Cardiac muscle cell (in vitro differentiated cells and primary cell): ENCODE data around the gene WFDC1. TPM values are rescaled to one million over a fixed set of nuclear protein-coding genes. Genes with fewer than 3 reads are reported as not detected.
A peak's percentile ranks its signal among the peaks of the same experiment; 100 is the strongest.

Experiments used
- DNase-seq, 2 donors: peaks; one replicate each; pipeline versions ENCODE4 v3.0.0 to v3.0.0-alpha.2; 2010 to 2017; ENCODE audit warnings: low read depth in 1 of 2, low spot score in 1 of 2
- H3K27ac ChIP-seq: fragments of 200-600 bp; sonication (generic); 2 replicates; pipeline ENCODE4 v1.5.1; 2016
- H3K27me3 ChIP-seq: fragments of 200-600 bp; sonication (generic); 2 replicates; pipeline ENCODE4 v1.6.0; 2016; ENCODE audit warnings: control low read depth
- H3K36me3 ChIP-seq: fragments of 200-600 bp; sonication (generic); 2 replicates; pipeline ENCODE4 v1.5.1; 2016; ENCODE audit warnings: control low read depth
- H3K4me1 ChIP-seq: fragments of 200-600 bp; sonication (generic); 2 replicates; pipeline ENCODE4 v1.8.1; 2017; ENCODE audit warnings: low read depth, mild to moderate bottlenecking, mixed run types
- H3K4me3 ChIP-seq: fragments of 200-600 bp; sonication (generic); 2 replicates; pipeline ENCODE4 v1.5.1; 2016; ENCODE audit warnings: mild to moderate bottlenecking
- H3K9me3 ChIP-seq: fragments of 200-600 bp; sonication (generic); 2 replicates; pipeline ENCODE4 v1.5.1; 2017; ENCODE audit warnings: low read depth, mild to moderate bottlenecking, control low read depth
- CTCF ChIP-seq: IDR thresholded peaks from 2 replicates; pipeline ENCODE4 v1.5.1; 2012; ENCODE audit warnings: low read depth, mild to moderate bottlenecking, low read length
- polyA plus RNA-seq: library from polyadenylated mRNA; unstranded; fragments of >200 nt; fragmentation: Nextera tagmentation; extraction: Ambion mirVana; gene quantifications from 2 replicates; pipeline ENCODE4 v1.2.1, GENCODE V29; 2016
- total RNA-seq: library from RNA; depleted of rRNA; stranded (reverse); fragments of >200 nt; gene quantifications from 2 replicates; pipeline ENCODE4 v1.2.3, GENCODE V29; 2016

WFDC1 gene
- total and polyA plus RNA-seq, 2 experiments from 2014 or later: 18.5 to 22.2 TPM

GRCh38 chr16:84278968-84279367 is 15.7 kb upstream of the WFDC1 start:
- no peaks in the 10 kb centered on the region for H3K36me3 ChIP-seq
- no peak overlapping the region for H3K27ac ChIP-seq
- no peaks in the 10 kb centered on the region for H3K9me3 ChIP-seq
- H3K4me1 ChIP-seq: peaks cover 15% of the 10 kb centered on the region
- no peak for TF ChIP-seq CTCF
- peak in 1 of 2 donors; percentile 62 for DNase-seq
- H3K27me3 ChIP-seq: no peaks in the 10 kb centered on the region
- no peak overlapping the region for H3K4me3 ChIP-seq

- no peaks in the 10 kb centered on the region for H3K9me3 ChIP-seq
- H3K4me3 ChIP-seq: no peak overlapping the region
- TF ChIP-seq CTCF: no peak
- DNase-seq: no peak
- peaks cover 22% of the 10 kb centered on the region for H3K4me1 ChIP-seq
- H3K36me3 ChIP-seq: no peaks in the 10 kb centered on the region
- no peak overlapping the region for H3K27ac ChIP-seq
- no peaks in the 10 kb centered on the region for H3K27me3 ChIP-seq
Observed at GRCh38 chr16:84279881-84280280, 14.8 kb upstream of the WFDC1 start.

- peaks cover 22% of the 10 kb centered on the region for H3K4me1 ChIP-seq
- TF ChIP-seq CTCF: no peak
- H3K4me3 ChIP-seq: no peak overlapping the region
- no peaks in the 10 kb centered on the region for H3K36me3 ChIP-seq
- peak; percentile 30 to 31 for DNase-seq
- no peaks in the 10 kb centered on the region for H3K27me3 ChIP-seq
- H3K27ac ChIP-seq: no peak overlapping the region
- no peaks in the 10 kb centered on the region for H3K9me3 ChIP-seq
Observed at GRCh38 chr16:84281074-84281473, 13.6 kb upstream of the WFDC1 start.

GRCh38 chr16:84282533-84282932 is 12.1 kb upstream of the WFDC1 start:
- Histone ChIP-seq H3K36me3 (no peaks in the 10 kb centered on the region), H3K27me3 (no peaks in the 10 kb centered on the region), H3K27ac (no peak overlapping the region), H3K9me3 (no peaks in the 10 kb centered on the region), H3K4me1 (peaks cover 22% of the 10 kb centered on the region), H3K4me3 (no peak overlapping the region)
- DNase-seq: no peak
- TF ChIP-seq CTCF: no peak

- Histone ChIP-seq H3K9me3 (no peaks in the 10 kb centered on the region), H3K27me3 (no peaks in the 10 kb centered on the region), H3K4me3 (no peak overlapping the region), H3K4me1 (peaks cover 22% of the 10 kb centered on the region), H3K36me3 (no peaks in the 10 kb centered on the region), H3K27ac (peak overlapping the region; percentile 88)
- DNase-seq: no peak
- TF ChIP-seq CTCF: no peak
Observed at GRCh38 chr16:84283314-84284153, 11.1 kb upstream of the WFDC1 start.
